ENCODE results near the gene PUM1.

The PUM1 gene

GRCh38 chr1:30890502-30891226 is 174.9 kb downstream of the PUM1 start:
- Histone ChIP-seq H3K27me3 (no peaks in the 10 kb centered on the region), H3K4me1 (0 out of 2 replicates have a peak, but pooled peaks cover 2% of the 10 kb centered on the region), H3K4me3 (ENCODE audit: low read depth, low read length) (no peak overlapping the region), H3K36me3 (no peaks in the 10 kb centered on the region), H3K9me3 (no peaks in the 10 kb centered on the region)
- DNase-seq: no peak
- TF ChIP-seq CTCF (IDR thresholded peaks at IDR 0.05; ENCODE audit: low read depth, low read length): no peak

DNA sequence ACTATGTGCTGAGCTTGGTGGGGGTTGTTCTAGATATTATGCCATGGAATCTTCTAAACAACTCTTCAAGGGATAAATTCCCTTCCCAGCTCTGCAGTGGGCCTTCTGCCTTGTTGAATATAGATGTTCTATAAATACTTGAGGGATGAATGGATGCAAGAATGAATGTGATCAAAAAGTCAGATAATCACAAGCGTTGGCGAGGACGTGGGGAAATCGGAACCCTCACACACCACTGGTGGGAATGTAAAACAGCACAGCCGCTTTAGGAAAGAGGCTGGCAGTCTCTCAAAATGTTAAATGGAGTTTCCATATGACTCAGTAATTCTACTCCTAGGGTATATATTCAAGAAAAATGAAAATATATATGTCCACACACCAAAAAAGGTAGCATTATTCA is 176.0 kb downstream of the PUM1 start:
- no peak overlapping the region for H3K4me3 ChIP-seq (ENCODE audit: low read depth, low read length)
- H3K27me3 ChIP-seq: no peaks in the 10 kb centered on the region
- 0 out of 2 replicates have a peak, but pooled peaks cover 2% of the 10 kb centered on the region for H3K4me1 ChIP-seq
- no peaks in the 10 kb centered on the region for H3K9me3 ChIP-seq
- no peak for TF ChIP-seq CTCF (IDR thresholded peaks at IDR 0.05; ENCODE audit: low read depth, low read length)
- DNase-seq: no peak
- no peaks in the 10 kb centered on the region for H3K36me3 ChIP-seq

DNA sequence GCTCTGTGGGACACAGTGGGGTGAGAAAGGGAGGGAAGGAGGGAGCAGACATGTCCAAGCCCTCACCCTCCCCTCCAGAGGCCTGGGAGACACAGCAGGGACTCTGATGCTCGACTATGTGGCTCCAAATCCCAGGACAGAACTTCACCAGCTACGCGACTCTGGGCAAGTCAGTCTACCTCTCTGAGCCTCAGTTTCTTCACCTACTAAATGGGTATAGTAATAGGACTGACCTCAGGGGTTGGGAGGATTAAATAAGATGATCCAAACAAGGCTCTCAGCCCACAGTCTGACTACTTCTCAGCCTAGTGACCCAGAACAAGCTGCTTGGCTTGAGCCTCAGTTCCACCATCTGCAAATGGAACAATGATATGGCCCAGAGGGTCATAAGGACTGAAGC is 176.5 kb downstream of the PUM1 start:
- Histone ChIP-seq H3K4me1 (0 out of 2 replicates have a peak, but pooled peaks cover 2% of the 10 kb centered on the region), H3K4me3 (ENCODE audit: low read depth, low read length) (no peak overlapping the region), H3K36me3 (no peaks in the 10 kb centered on the region)

GRCh38 chr1:30888391-30888790 is 177.1 kb downstream of the PUM1 start:
- Histone ChIP-seq H3K9me3 (no peaks in the 10 kb centered on the region), H3K27me3 (no peaks in the 10 kb centered on the region), H3K4me3 (ENCODE audit: low read depth, low read length) (no peak overlapping the region), H3K36me3 (no peaks in the 10 kb centered on the region), H3K4me1 (0 out of 2 replicates have a peak, but pooled peaks cover 2% of the 10 kb centered on the region)
- DNase-seq: no peak
- no peak for TF ChIP-seq CTCF (IDR thresholded peaks at IDR 0.05; ENCODE audit: low read depth, low read length)

More for the DNA sequence above, 176.5 kb downstream of the PUM1 start:
- no peaks in the 10 kb centered on the region for H3K9me3 ChIP-seq
- no peak for DNase-seq
- H3K27me3 ChIP-seq: no peaks in the 10 kb centered on the region
- TF ChIP-seq CTCF (IDR thresholded peaks at IDR 0.05; ENCODE audit: low read depth, low read length): no peak

DNA sequence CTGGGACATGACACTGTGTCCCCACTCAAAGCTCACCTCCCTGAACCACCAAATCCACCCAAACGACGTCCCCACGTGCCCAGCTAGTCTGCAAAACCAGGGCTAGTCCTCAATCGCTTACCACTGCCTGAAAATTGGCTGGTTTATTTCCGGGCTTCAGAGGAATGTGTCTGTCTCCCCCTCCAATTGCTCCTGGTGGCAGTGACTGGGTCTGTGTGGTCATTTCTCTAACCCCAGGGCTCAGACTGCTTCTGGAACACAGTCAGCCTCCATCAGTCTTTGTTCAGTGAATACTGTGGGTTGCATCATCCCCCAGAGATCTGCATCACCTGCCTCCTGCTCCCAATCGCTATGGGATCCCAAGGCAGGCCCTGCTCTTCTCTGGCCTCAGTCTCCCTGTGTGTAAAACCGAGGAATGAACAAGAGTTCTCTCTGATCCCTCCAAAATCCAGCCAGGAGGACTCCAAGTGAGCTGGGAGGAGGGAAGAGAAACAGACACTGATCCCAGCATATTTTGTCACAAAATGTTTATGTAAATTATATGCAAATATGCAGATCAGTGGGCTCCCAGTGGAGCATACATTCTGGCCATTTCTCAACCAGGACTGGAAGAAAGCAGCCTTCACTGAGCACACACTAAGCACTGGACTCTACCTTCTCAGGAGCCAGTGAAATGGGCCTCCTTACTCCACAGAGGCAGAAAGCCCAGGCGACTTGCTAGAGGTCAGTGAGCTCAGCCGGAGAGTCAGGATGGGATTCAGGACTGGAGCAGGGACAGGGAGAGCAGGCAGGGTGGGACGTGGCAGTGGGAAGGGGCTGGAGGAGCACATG is 177.8 kb downstream of the PUM1 start:
- Histone ChIP-seq H3K27me3 (no peaks in the 10 kb centered on the region), H3K4me3 (ENCODE audit: low read depth, low read length) (no peak overlapping the region), H3K36me3 (no peaks in the 10 kb centered on the region), H3K9me3 (no peaks in the 10 kb centered on the region), H3K4me1 (0 out of 2 replicates have a peak, but pooled peaks cover 2% of the 10 kb centered on the region)
- DNase-seq: no peak
- no peak for TF ChIP-seq CTCF (IDR thresholded peaks at IDR 0.05; ENCODE audit: low read depth, low read length)
